H1 (cell line): ENCODE results near the gene ATM. TPM values are rescaled to one million over a fixed set of nuclear protein-coding genes. Genes with fewer than 3 reads are reported as not detected.
A peak's percentile ranks its signal among the peaks of the same experiment; 100 is the strongest.

ENCODE experiments used
- CTCF ChIA-PET: fragments of 300-600 bp; sonication (Branson Sonifier 250); formaldehyde crosslinking; loops from one replicate; lab custom pipeline; 2021; ENCODE audit not compliant: partially characterized antibody; lab: Charles Lee
- POLR2A ChIA-PET: fragments of 300-600 bp; sonication (Branson Sonifier 250); formaldehyde crosslinking; loops from one replicate; lab custom pipeline; 2021; ENCODE audit warnings: inconsistent platforms; ENCODE audit not compliant: partially characterized antibody; lab: Charles Lee
- DNase-seq, 2 experiments: peaks; one replicate each; pipeline versions ENCODE4 v3.0.0 to v3.0.0-alpha.2; 2010 to 2022; ENCODE audit warnings: low spot score in 2 of 2, low read depth in 1 of 2, mixed read lengths in 1 of 2
- FAIRE-seq: peaks from 2 replicates; lab custom pipeline; 2011; peaks lifted over from hg19 to GRCh38; lab: Jason Lieb, UNC
- H2AFZ ChIP-seq: 2 replicates; pipeline ENCODE4 v1.8.1; 2012; ENCODE audit warnings: low read length, inconsistent platforms
- H2AK5ac ChIP-seq: 2 replicates; pipeline ENCODE4 v1.6.1; 2013; ENCODE audit warnings: low read depth, low read length
- H2BK120ac ChIP-seq: replicated peaks from 2 replicates; pipeline ENCODE3; 2013; ENCODE audit warnings: low read depth, low read length, inconsistent platforms
- H2BK12ac ChIP-seq: 2 replicates; pipeline ENCODE4 v1.6.1; 2013; ENCODE audit warnings: low read depth, low read length
- H2BK15ac ChIP-seq: 2 replicates; pipeline ENCODE4 v1.6.1; 2013; ENCODE audit warnings: low read length
- H2BK20ac ChIP-seq: 2 replicates; pipeline ENCODE4 v1.6.1; 2013; ENCODE audit warnings: low read length
- H2BK5ac ChIP-seq: 2 replicates; pipeline ENCODE4 v1.6.1; 2013; ENCODE audit warnings: low read depth, low read length
- H3K14ac ChIP-seq: 2 replicates; pipeline ENCODE4 v1.6.1; 2013; ENCODE audit warnings: inconsistent platforms; ENCODE audit not compliant: insufficient read length
- H3K18ac ChIP-seq: 2 replicates; pipeline ENCODE4 v1.6.1; 2013; ENCODE audit warnings: low read length; ENCODE audit errors: extremely low read depth
- H3K23ac ChIP-seq: 2 replicates; pipeline ENCODE4 v1.6.1; 2013; ENCODE audit warnings: inconsistent platforms; ENCODE audit not compliant: insufficient read length
- H3K23me2 ChIP-seq: 2 replicates; pipeline ENCODE4 v1.6.1; 2013; ENCODE audit warnings: low read depth, low read length
- H3K27ac ChIP-seq: 2 replicates; pipeline ENCODE4 v1.6.1; 2011; ENCODE audit warnings: low read depth, low read length, inconsistent platforms
- H3K27me3 ChIP-seq, 4 experiments: replicated peaks in 1 of 4; 1 replicate in 1 of 4; 2 replicates in 3 of 4; pipeline versions ENCODE4 v1.6.1 to v1.8.1; 2011 to 2013; ENCODE audit warnings: low read length in 3 of 4, mild to moderate bottlenecking in 3 of 4, inconsistent platforms in 2 of 4, mixed read lengths in 2 of 4, moderate library complexity in 1 of 4; ENCODE audit not compliant: control insufficient read depth in 3 of 4, insufficient read depth in 3 of 4; ENCODE audit errors: extremely low read depth in 1 of 4
- H3K36me3 ChIP-seq, 4 experiments: 2 replicates each; pipeline versions ENCODE4 v1.6.1 to v1.8.1; 2011 to 2013; ENCODE audit warnings: mild to moderate bottlenecking in 4 of 4, low read length in 3 of 4, moderate library complexity in 2 of 4, control low read depth in 1 of 4, inconsistent platforms in 1 of 4; ENCODE audit not compliant: insufficient read depth in 4 of 4, control insufficient read depth in 2 of 4
- H3K4ac ChIP-seq: replicated peaks from 2 replicates; pipeline ENCODE3; 2013; ENCODE audit warnings: low read length, low read depth, mixed read lengths, inconsistent platforms; ENCODE audit not compliant: insufficient read length
- H3K4me1 ChIP-seq, 4 experiments: replicated peaks in 1 of 4; 1 replicate in 1 of 4; 2 replicates in 3 of 4; pipeline versions ENCODE4 v1.6.1 to v1.8.1; 2011 to 2013; ENCODE audit warnings: low read length in 3 of 4, inconsistent platforms in 2 of 4, mixed read lengths in 1 of 4; ENCODE audit not compliant: insufficient read depth in 4 of 4, control insufficient read depth in 3 of 4
- H3K4me2 ChIP-seq, 2 experiments: 2 replicates each; pipeline versions ENCODE4 v1.6.1 to v1.8.1; 2011 to 2013; ENCODE audit warnings: low read depth in 2 of 2, low read length in 2 of 2, control low read depth in 1 of 2, inconsistent platforms in 1 of 2, mild to moderate bottlenecking in 1 of 2; ENCODE audit not compliant: insufficient read depth in 1 of 2
- H3K4me3 ChIP-seq, 4 experiments: fragments of 200-600, 300-600 bp in 1 of 4; sonication (generic), shearing (Covaris generic), sonication (Bioruptor Twin) in 1 of 4; 2 replicates each; pipeline versions ENCODE4 v1.5.1 to v1.8.1; 2011 to 2016; ENCODE audit warnings: low read length in 4 of 4, low read depth in 3 of 4, control low read depth in 2 of 4, inconsistent platforms in 2 of 4, mild to moderate bottlenecking in 2 of 4, mixed read lengths in 1 of 4, moderate library complexity in 1 of 4; ENCODE audit not compliant: insufficient read depth in 2 of 4; ENCODE audit errors: extremely low read depth in 1 of 4
- H3K56ac ChIP-seq: replicated peaks from 2 replicates; pipeline ENCODE3; 2013; ENCODE audit warnings: low read depth, mild to moderate bottlenecking, mixed read lengths, low read length, inconsistent platforms; ENCODE audit not compliant: insufficient read length
- H3K79me1 ChIP-seq: 2 replicates; pipeline ENCODE4 v1.6.1; 2013; ENCODE audit warnings: low read depth, low read length, control low read depth
- H3K79me2 ChIP-seq, 2 experiments: 2 replicates each; pipeline versions ENCODE4 v1.6.1 to v1.8.1; 2012 to 2013; ENCODE audit warnings: low read length in 2 of 2, mild to moderate bottlenecking in 2 of 2, inconsistent platforms in 1 of 2; ENCODE audit not compliant: insufficient read depth in 2 of 2, control insufficient read depth in 1 of 2
- H3K9ac ChIP-seq, 4 experiments: replicated peaks in 1 of 4; 1 replicate in 1 of 4; 2 replicates in 3 of 4; pipeline versions ENCODE4 v1.6.1 to v1.8.1; 2011 to 2013; ENCODE audit warnings: low read depth in 3 of 4, low read length in 3 of 4, control low read depth in 2 of 4, mild to moderate bottlenecking in 2 of 4, moderate library complexity in 2 of 4, inconsistent platforms in 1 of 4; ENCODE audit errors: extremely low read depth in 1 of 4
- H3K9me3 ChIP-seq, 2 experiments: 2 replicates each; pipeline versions ENCODE4 v1.6.1 to v1.8.1; 2012 to 2013; ENCODE audit warnings: mild to moderate bottlenecking in 2 of 2, moderate library complexity in 2 of 2, control low read depth in 1 of 2, inconsistent platforms in 1 of 2, low read depth in 1 of 2, low read length in 1 of 2, mixed read lengths in 1 of 2; ENCODE audit not compliant: insufficient read depth in 2 of 2
- H4K20me1 ChIP-seq, 2 experiments: replicated peaks in 1 of 2; 2 replicates each; pipeline versions ENCODE3 to v1.8.1; 2011 to 2013; ENCODE audit warnings: inconsistent platforms in 2 of 2, low read length in 2 of 2, mild to moderate bottlenecking in 1 of 2; ENCODE audit not compliant: insufficient read depth in 2 of 2, control insufficient read depth in 1 of 2
- H4K5ac ChIP-seq: 2 replicates; pipeline ENCODE4 v1.6.1; 2013; ENCODE audit warnings: low read length, low read depth, mixed read lengths, inconsistent platforms; ENCODE audit not compliant: insufficient read length
- H4K8ac ChIP-seq: 2 replicates; pipeline ENCODE4 v1.8.0; 2013; ENCODE audit warnings: mild to moderate bottlenecking, moderate library complexity, low read length, inconsistent platforms; ENCODE audit not compliant: insufficient read depth; ENCODE audit errors: extremely low read depth
- H4K91ac ChIP-seq: replicated peaks from 2 replicates; pipeline ENCODE3; 2013; ENCODE audit warnings: low read length, mixed read lengths, inconsistent platforms; ENCODE audit not compliant: insufficient read length
- BACH1 ChIP-seq: IDR thresholded peaks from 2 replicates; pipeline ENCODE4 v1.6.1; 2012; ENCODE audit warnings: low read length, improper control_type of control experiment
- RFX5 ChIP-seq: IDR thresholded peaks from 2 replicates; pipeline ENCODE4 v1.6.1; 2011; ENCODE audit warnings: low read depth, low read length, improper control_type of control experiment, borderline replicate concordance
- TAF7 ChIP-seq: optimal IDR thresholded peaks from 2 replicates; pipeline ENCODE3; 2011; ENCODE audit warnings: low read depth, mild to moderate bottlenecking, inconsistent platforms, low read length, moderate library complexity, borderline replicate concordance
- WGBS, 2 experiments: shearing (Covaris generic) in 1 of 2; methylation state at CpG; one replicate each; pipeline versions ENCODE4 v1.1.6 to v1.1.7; 2013 to 2015; ENCODE audit warnings: low lambda C conversion rate in 2 of 2, mixed read lengths in 2 of 2, inconsistent platforms in 1 of 2, low coverage in 1 of 2, missing lambda C conversion rate in 1 of 2; ENCODE audit not compliant: insufficient replicate concordance in 2 of 2, insufficient coverage in 1 of 2, insufficient read length in 1 of 2; ENCODE audit errors: extremely low coverage in 1 of 2, missing lambda C conversion rate in 1 of 2; 5-methylcytosine and 5-hydroxymethylcytosine counted together
- polyA plus RNA-seq, 7 experiments: library from polyadenylated mRNA; depleted of rRNA in 3 of 7; stranded (reverse) in 5 of 7; unstranded in 2 of 7; fragments of >200 nt in 5 of 7; fragments of 200-250 nt in 2 of 7; gene quantifications; 1 replicate in 5 of 7; 2 replicates in 1 of 7; 4 replicates in 1 of 7; pipeline versions ENCODE4 v1.2.1 to v1.2.3, GENCODE V29; 2011 to 2013; ENCODE audit warnings: missing spikeins in 2 of 7, mixed read lengths in 2 of 7
- total RNA-seq: library from RNA; stranded (reverse); fragmentation: NEBNext Ultra II Directional; extraction: Animal tissue kit (Norgen Biotek cat#: 25700); gene quantifications from 2 replicates; pipeline ENCODE4 v1.2.1, GENCODE V29; 2021

The ATM gene
- total and polyA plus RNA-seq, 2 of the 8 experiments (the other 6 are each of a cell fraction or from before 2014, with no cell fraction given): 14.9 to 55.4 TPM

GRCh38 chr11:108198833-108199232 lies 24.0 kb upstream of the ATM start:
- Histone ChIP-seq H3K14ac (no peak overlapping the region), H3K9ac (no peak overlapping the region), H3K4me3 (no peak overlapping the region), H3K23me2 (no peaks in the 10 kb centered on the region), H2AFZ (no peak overlapping the region), H3K4ac (no peak overlapping the region), H3K4me1 (peaks cover 0 to 9% (median 2%) of the 10 kb centered on the region in 4 experiments; a peak in 1 of 7 replicates), H3K56ac (no peak overlapping the region), H3K36me3 (peaks cover 2 to 33% (median 16%) of the 10 kb centered on the region in 4 experiments; a peak in 7 of 8 replicates), H2BK15ac (no peak overlapping the region), H4K8ac (no peak overlapping the region; the same call in 1 of the 2 replicates), H4K20me1 (peaks cover 0 to 6% of the 10 kb centered on the region in 2 experiments), H3K18ac (no peak overlapping the region), H3K4me2 (no peak overlapping the region), H4K5ac (no peak overlapping the region), H3K27me3 (no peaks in the 10 kb centered on the region), H2AK5ac (no peak overlapping the region), H3K9me3 (no peaks in the 10 kb centered on the region), H2BK120ac (no peak overlapping the region), H2BK5ac (no peak overlapping the region), H2BK12ac (0 out of 2 replicates have a peak overlapping the region, but pooled peaks have one; percentile 30), H3K23ac (no peak overlapping the region), H2BK20ac (no peak overlapping the region), H3K27ac (0 out of 2 replicates have a peak overlapping the region, but pooled peaks have one; percentile 38), H3K79me2 (peaks cover 0 to 66% of the 10 kb centered on the region in 2 experiments; a peak in 2 of 4 replicates), H3K79me1 (peaks cover 14% of the 10 kb centered on the region; the same call in 1 of the 2 replicates), H4K91ac (no peak overlapping the region)
- DNase-seq (no peak), FAIRE-seq (no peak)
- 92% methylated on average over 8 of the region's 8 CpGs; no CpG with 5 or more reads in 1 of the 2 experiments for WGBS, 2 experiments
- ChIA-PET CTCF (no interaction called here), POLR2A (interaction anchor here (1.1 kb wide), 1 partner anchor 9 kb away, joined by 3 read pairs; no protein-coding TSS in a partner anchor)
- TF ChIP-seq TAF7: no peak
- TF ChIP-seq BACH1: no peak
- no peak for TF ChIP-seq RFX5
